Neutrophil (primary cell): ENCODE measurements around the gene ACO1.

Source experiments
- H3K27ac ChIP-seq: fragments of 200-600 bp; sonication (generic); 2 replicates; pipeline ENCODE4 v1.5.1; 2016; ENCODE audit warnings: mild to moderate bottlenecking, moderate library complexity
- H3K27me3 ChIP-seq: fragments of 200-600 bp; sonication (generic); 2 replicates; pipeline ENCODE4 v1.6.0; 2016; ENCODE audit warnings: mild to moderate bottlenecking
- H3K36me3 ChIP-seq: fragments of 200-600 bp; sonication (generic); 2 replicates; pipeline ENCODE4 v1.5.1; 2017
- H3K4me1 ChIP-seq, 2 experiments: fragments of 200-600 bp in 1 of 2; sonication (generic) in 1 of 2; 1 replicate in 1 of 2; 2 replicates in 1 of 2; pipeline versions ENCODE4 v1.5.1 to v1.6.1; 2013 to 2016; ENCODE audit warnings: low read depth in 1 of 2, low read length in 1 of 2, mild to moderate bottlenecking in 1 of 2, moderate library complexity in 1 of 2; ENCODE audit not compliant: control insufficient read depth in 1 of 2, insufficient read depth in 1 of 2
- H3K4me3 ChIP-seq, 2 experiments: fragments of 200-600 bp in 1 of 2; sonication (generic) in 1 of 2; 1 replicate in 1 of 2; 2 replicates in 1 of 2; pipeline ENCODE4 v1.5.1; 2013 to 2016; ENCODE audit warnings: low read depth in 1 of 2, low read length in 1 of 2, mild to moderate bottlenecking in 1 of 2, moderate library complexity in 1 of 2
- H3K9me3 ChIP-seq: fragments of 200-600 bp; sonication (generic); 2 replicates; pipeline ENCODE4 v1.5.1; 2016
- CTCF ChIP-seq: fragments of 200-600 bp; sonication (generic); IDR thresholded peaks from 2 replicates; pipeline ENCODE4 v1.5.1; 2016; ENCODE audit warnings: antibody characterized with exemption

Gene ACO1

GRCh38 chr9:32487981-32488380, 103.5 kb downstream of the ACO1 start:
- TF ChIP-seq CTCF, result no peak
- Histone ChIP-seq H3K36me3 (peaks cover 84% of the 10 kb centered on the region), H3K9me3 (no peaks in the 10 kb centered on the region), H3K4me3 (no peak overlapping the region), H3K27ac (no peak overlapping the region), H3K27me3 (no peaks in the 10 kb centered on the region), H3K4me1 (peaks cover 0 to 9% of the 10 kb centered on the region in 2 experiments)

- Histone ChIP-seq H3K27me3 (no peaks in the 10 kb centered on the region), H3K9me3 (no peaks in the 10 kb centered on the region), H3K4me3 (no peak overlapping the region), H3K36me3 (peaks cover 66% of the 10 kb centered on the region), H3K27ac (no peak overlapping the region), H3K4me1 (no peaks in the 10 kb centered on the region)
- no peak for TF ChIP-seq CTCF
These were observed 106.2 kb downstream of the ACO1 start for GRCh38 chr9:32490601-32491000.

- Histone ChIP-seq H3K9me3 (no peaks in the 10 kb centered on the region), H3K27me3 (no peaks in the 10 kb centered on the region), H3K27ac (no peak overlapping the region), H3K4me3 (no peak overlapping the region), H3K4me1 (peaks cover 3 to 5% of the 10 kb centered on the region in 2 experiments), H3K36me3 (peaks cover 47% of the 10 kb centered on the region)
- TF ChIP-seq CTCF, result no peak
These were observed 113.5 kb downstream of the ACO1 start for GRCh38 chr9:32497921-32498320.

GRCh38 chr9:32500768-32501167, 116.3 kb downstream of the ACO1 start:
- no peak overlapping the region for H3K27ac ChIP-seq
- no peaks in the 10 kb centered on the region for H3K27me3 ChIP-seq
- TF ChIP-seq CTCF, result no peak
- H3K4me3 ChIP-seq, result no peak overlapping the region
- no peaks in the 10 kb centered on the region for H3K9me3 ChIP-seq
- peaks cover 3 to 5% of the 10 kb centered on the region in 2 experiments for H3K4me1 ChIP-seq
- peaks cover 40% of the 10 kb centered on the region for H3K36me3 ChIP-seq

GRCh38 chr9:32501868-32502267, 117.4 kb downstream of the ACO1 start:
- Histone ChIP-seq H3K4me3 (no peak overlapping the region), H3K36me3 (peaks cover 31% of the 10 kb centered on the region), H3K4me1 (peaks cover 3 to 5% of the 10 kb centered on the region in 2 experiments), H3K27me3 (no peaks in the 10 kb centered on the region), H3K9me3 (no peaks in the 10 kb centered on the region), H3K27ac (no peak overlapping the region)
- TF ChIP-seq CTCF, result no peak

GRCh38 chr9:32502464-32502863, 118.0 kb downstream of the ACO1 start:
- no peak overlapping the region for H3K27ac ChIP-seq
- H3K4me3 ChIP-seq, result no peak overlapping the region
- no peak for TF ChIP-seq CTCF
- H3K4me1 ChIP-seq, result peaks cover 3 to 5% of the 10 kb centered on the region in 2 experiments
- no peaks in the 10 kb centered on the region for H3K27me3 ChIP-seq
- H3K36me3 ChIP-seq, result peaks cover 30% of the 10 kb centered on the region
- no peaks in the 10 kb centered on the region for H3K9me3 ChIP-seq
